Gastroesophageal sphincter (tissue), 4 donors: ENCODE results near the gene ENTPD7. TPM values are rescaled to one million over a fixed set of nuclear protein-coding genes. Genes with fewer than 3 reads are reported as not detected.

Experiments used
- ATAC-seq: fragments of 150-250 bp; one replicate; pipeline ENCODE4 v1.9.1; 2016; ENCODE audit warnings: mild to moderate bottlenecking, moderate library complexity
- H3K27ac ChIP-seq, 4 donors: fragments of 200-600 bp; sonication (generic) in 3 of 4; 1 replicate in 3 of 4; 2 replicates in 1 of 4; pipeline ENCODE4 v1.5.1; 2016 to 2019
- H3K27me3 ChIP-seq: fragments of 200-600 bp; sonication (generic); one replicate; pipeline ENCODE4 v1.5.1; 2019
- H3K36me3 ChIP-seq, 2 donors: fragments of 200-600 bp; sonication (generic); one replicate each; pipeline ENCODE4 v1.5.1; 2019; ENCODE audit warnings: control low read depth in 1 of 2
- H3K4me1 ChIP-seq, 3 donors: fragments of 200-600 bp; sonication (generic); 1 replicate in 2 of 3; 2 replicates in 1 of 3; pipeline ENCODE4 v1.5.1; 2016 to 2019; ENCODE audit warnings: control low read depth in 2 of 3
- H3K4me3 ChIP-seq, 2 donors: fragments of 200-600 bp; sonication (generic); one replicate each; pipeline ENCODE4 v1.5.1; 2019; ENCODE audit warnings: mild to moderate bottlenecking in 1 of 2, moderate library complexity in 1 of 2
- H3K9me3 ChIP-seq, 3 donors: fragments of 200-600 bp; sonication (generic); one replicate each; pipeline ENCODE4 v1.5.1; 2017 to 2019; ENCODE audit warnings: control low read depth in 2 of 3
- CTCF ChIP-seq, 4 experiments: fragments of 200-600 bp in 2 of 4; fragments of 450-650 bp in 2 of 4; sonication (generic) in 1 of 4; IDR thresholded peaks; one replicate each; pipeline ENCODE4 v1.5.1; 2017 to 2019; ENCODE audit warnings: antibody characterized with exemption in 4 of 4, mild to moderate bottlenecking in 2 of 4, moderate library complexity in 2 of 4
- EP300 ChIP-seq: sonication (generic); formaldehyde crosslinking; IDR thresholded peaks from one replicate; pipeline ENCODE4 v1.6.1; 2017; ENCODE audit warnings: antibody characterized with exemption, mild to moderate bottlenecking
- POLR2A ChIP-seq, 2 donors: fragments of 450-650 bp; IDR thresholded peaks; one replicate each; pipeline ENCODE4 v1.6.1; 2017; ENCODE audit warnings: antibody characterized with exemption in 2 of 2, mild to moderate bottlenecking in 2 of 2, moderate library complexity in 1 of 2
- POLR2AphosphoS5 ChIP-seq: sonication (generic); formaldehyde crosslinking; IDR thresholded peaks from one replicate; pipeline ENCODE4 v1.6.1; 2017; ENCODE audit warnings: antibody characterized with exemption
- WGBS, 2 donors: methylation state at CpG; one replicate each; pipeline ENCODE4 v1.1.5; 2018; ENCODE audit warnings: low coverage in 1 of 2; 5-methylcytosine and 5-hydroxymethylcytosine counted together
- total RNA-seq, 4 donors: library from RNA; depleted of rRNA; stranded (reverse); fragments of >200 nt; gene quantifications; one replicate each; pipeline ENCODE4 v1.1.0, GENCODE V29; 2016

Gene ENTPD7
- total RNA-seq, 4 donors from 2014 or later: 4.5 to 9.1 (median 5.6) TPM

- 67 to 86% methylated on average over 2 of the region's 2 CpGs for WGBS, 2 donors
- Histone ChIP-seq H3K9me3 (no peaks in the 10 kb centered on the region), H3K27me3 (no peaks in the 10 kb centered on the region), H3K36me3 (peaks cover 0 to 26% of the 10 kb centered on the region in 2 donors), H3K27ac (no peak overlapping the region), H3K4me1 (no peaks in the 10 kb centered on the region), H3K4me3 (no peak overlapping the region)
- TF ChIP-seq POLR2AphosphoS5 (no peak), EP300 (no peak), POLR2A (IDR thresholded peaks at IDR 0.05) (no peak), CTCF (IDR thresholded peaks at IDR 0.05) (no peak)
- no peak for ATAC-seq
These were observed 26.3 kb downstream of the ENTPD7 start for GRCh38 chr10:99685597-99685967.

GRCh38 chr10:99689461-99689860, 30.2 kb downstream of the ENTPD7 start:
- TF ChIP-seq EP300 (no peak), POLR2A (IDR thresholded peaks at IDR 0.05) (no peak), CTCF (IDR thresholded peaks at IDR 0.05) (no peak), POLR2AphosphoS5 (no peak)
- H3K27me3 ChIP-seq: no peaks in the 10 kb centered on the region
- 78 to 87% methylated on average over 1 of the region's 1 CpG for WGBS, 2 donors
- no peak overlapping the region for H3K4me3 ChIP-seq
- H3K4me1 ChIP-seq: no peaks in the 10 kb centered on the region
- no peak for ATAC-seq
- no peaks in the 10 kb centered on the region for H3K9me3 ChIP-seq
- no peak overlapping the region for H3K27ac ChIP-seq
- H3K36me3 ChIP-seq: peaks cover 0 to 41% of the 10 kb centered on the region in 2 donors

- H3K4me3 ChIP-seq: no peak overlapping the region
- no peaks in the 10 kb centered on the region for H3K27me3 ChIP-seq
- TF ChIP-seq EP300 (no peak), POLR2AphosphoS5 (no peak), POLR2A (IDR thresholded peaks at IDR 0.05) (no peak), CTCF (IDR thresholded peaks at IDR 0.05) (no peak)
- WGBS, 2 donors: 83 to 86% methylated on average over 3 of the region's 3 CpGs
- no peak for ATAC-seq
- no peak overlapping the region for H3K27ac ChIP-seq
- H3K9me3 ChIP-seq: no peaks in the 10 kb centered on the region
- no peaks in the 10 kb centered on the region for H3K4me1 ChIP-seq
- peaks cover 3 to 70% of the 10 kb centered on the region in 2 donors for H3K36me3 ChIP-seq
These were observed 34.7 kb downstream of the ENTPD7 start for GRCh38 chr10:99693933-99694583.

- ATAC-seq: no peak
- peaks cover 3 to 84% of the 10 kb centered on the region in 2 donors for H3K36me3 ChIP-seq
- no peaks in the 10 kb centered on the region for H3K4me1 ChIP-seq
- no peaks in the 10 kb centered on the region for H3K27me3 ChIP-seq
- H3K9me3 ChIP-seq: no peaks in the 10 kb centered on the region
- TF ChIP-seq POLR2A (IDR thresholded peaks at IDR 0.05) (no peak), EP300 (no peak), POLR2AphosphoS5 (no peak), CTCF (IDR thresholded peaks at IDR 0.05) (no peak)
- 86 to 88% methylated on average over 6 of the region's 6 CpGs for WGBS, 2 donors
- no peak overlapping the region for H3K27ac ChIP-seq
- H3K4me3 ChIP-seq: no peak overlapping the region
These were observed 36.5 kb downstream of the ENTPD7 start for GRCh38 chr10:99695761-99696160.

GRCh38 chr10:99698504-99699080, 39.3 kb downstream of the ENTPD7 start:
- Histone ChIP-seq H3K4me3 (no peak overlapping the region), H3K36me3 (peaks cover 3 to 84% of the 10 kb centered on the region in 2 donors), H3K27me3 (no peaks in the 10 kb centered on the region), H3K27ac (no peak overlapping the region), H3K9me3 (no peaks in the 10 kb centered on the region), H3K4me1 (no peaks in the 10 kb centered on the region)
- TF ChIP-seq EP300 (no peak), CTCF (IDR thresholded peaks at IDR 0.05) (no peak), POLR2A (IDR thresholded peaks at IDR 0.05) (no peak), POLR2AphosphoS5 (no peak)
- 83 to 91% methylated on average over 6 of the region's 8 CpGs for WGBS, 2 donors
- ATAC-seq: no peak
